Neural progenitor cell (in vitro differentiated cells): ENCODE data around the gene FERMT3. TPM values are rescaled to one million over a fixed set of nuclear protein-coding genes. Genes with fewer than 3 reads are reported as not detected.

ENCODE experiments used
- DNase-seq: peaks from one replicate; pipeline ENCODE4 v3.0.0-alpha.2; 2016; ENCODE audit warnings: low spot score
- H2AFZ ChIP-seq: fragments of 200-600 bp; sonication (generic); replicated peaks from 2 replicates; pipeline ENCODE4 v1.6.1; 2016; ENCODE audit warnings: antibody characterized with exemption
- H3F3A ChIP-seq: fragments of 200-600 bp; sonication (generic); 2 replicates; pipeline ENCODE4 v1.6.1; 2016; ENCODE audit warnings: antibody characterized with exemption, low read depth
- H3K27ac ChIP-seq: fragments of 200-600 bp; sonication (generic); 2 replicates; pipeline ENCODE4 v1.5.1; 2016; ENCODE audit warnings: mild to moderate bottlenecking
- H3K27me3 ChIP-seq: fragments of 200-600 bp; sonication (generic); 2 replicates; pipeline ENCODE4 v1.6.1; 2016; ENCODE audit warnings: mild to moderate bottlenecking, moderate library complexity
- H3K36me3 ChIP-seq: fragments of 200-600 bp; sonication (generic); 2 replicates; pipeline ENCODE4 v1.5.1; 2016
- H3K4me1 ChIP-seq: fragments of 200-600 bp; sonication (generic); 2 replicates; pipeline ENCODE4 v1.6.1; 2016; ENCODE audit warnings: mixed run types
- H3K4me2 ChIP-seq: fragments of 200-600 bp; sonication (generic); 2 replicates; pipeline ENCODE4 v1.6.1; 2016
- H3K4me3 ChIP-seq: fragments of 200-600 bp; sonication (generic); 2 replicates; pipeline ENCODE4 v1.5.1; 2016
- H3K79me2 ChIP-seq: fragments of 200-600 bp; sonication (generic); 2 replicates; pipeline ENCODE4 v1.6.1; 2016; ENCODE audit warnings: low read depth
- H3K9ac ChIP-seq: fragments of 200-600 bp; sonication (generic); 2 replicates; pipeline ENCODE4 v1.6.1; 2016
- H3K9me3 ChIP-seq: fragments of 200-600 bp; sonication (generic); 2 replicates; pipeline ENCODE4 v1.5.1; 2016; ENCODE audit warnings: low read depth
- H4K20me1 ChIP-seq: fragments of 200-600 bp; sonication (generic); 2 replicates; pipeline ENCODE4 v1.6.1; 2016; ENCODE audit warnings: low read depth
- H3K27ac Mint-ChIP-seq: 3 replicates; pipeline ENCODE4 v1.8.0; 2021; ENCODE audit warnings: mixed read lengths
- H3K27me3 Mint-ChIP-seq: 2 replicates; pipeline ENCODE4 v1.8.0; 2022; ENCODE audit warnings: low read depth, mild to moderate bottlenecking, inconsistent platforms, moderate library complexity, mixed read lengths; ENCODE audit not compliant: insufficient read depth
- H3K36me3 Mint-ChIP-seq: 3 replicates; pipeline ENCODE4 v1.8.0; 2021; ENCODE audit warnings: mixed read lengths
- H3K4me1 Mint-ChIP-seq: 3 replicates; pipeline ENCODE4 v1.8.0; 2021; ENCODE audit warnings: mixed read lengths
- H3K4me3 Mint-ChIP-seq: 3 replicates; pipeline ENCODE4 v1.8.0; 2021; ENCODE audit warnings: mild to moderate bottlenecking, moderate library complexity, mixed read lengths
- H3K9me3 Mint-ChIP-seq: 3 replicates; pipeline ENCODE4 v1.8.0; 2020; ENCODE audit warnings: mixed read lengths
- CTCF ChIP-seq: fragments of 200-600 bp; sonication (generic); IDR thresholded peaks from 2 replicates; pipeline ENCODE4 v1.5.1; 2017; ENCODE audit warnings: antibody characterized with exemption, mild to moderate bottlenecking
- EZH2 ChIP-seq: fragments of 200-600 bp; sonication (generic); IDR thresholded peaks from 2 replicates; pipeline ENCODE4 v1.6.1; 2017; ENCODE audit warnings: antibody characterized with exemption, mild to moderate bottlenecking, moderate library complexity
- EZH2phosphoT487 ChIP-seq: fragments of 200-600 bp; sonication (generic); IDR thresholded peaks from 2 replicates; pipeline ENCODE4 v1.6.1; 2017; ENCODE audit warnings: antibody characterized with exemption
- total RNA-seq: library from RNA; depleted of rRNA; stranded (reverse); fragments of >200 nt; gene quantifications from 2 replicates; pipeline ENCODE4 v1.2.3, GENCODE V29; 2015; ENCODE audit warnings: low replicate concordance

Gene FERMT3
- total RNA-seq, 1 donor from 2014 or later = not detected

- Histone ChIP-seq H3K4me1 (peaks cover 41% of the 10 kb centered on the region), H3K79me2 (peaks cover 25% of the 10 kb centered on the region), H2AFZ (no peak overlapping the region), H3K36me3 (no peaks in the 10 kb centered on the region), H3K4me2 (no peak overlapping the region), H3K27ac (no peak overlapping the region), H3F3A (peaks cover 49% of the 10 kb centered on the region), H3K27me3 (peaks cover 6% of the 10 kb centered on the region), H4K20me1 (peaks cover 29% of the 10 kb centered on the region), H3K9me3 (no peaks in the 10 kb centered on the region), H3K4me3 (no peak overlapping the region), H3K9ac (no peak overlapping the region)
- DNase-seq = no peak
- no peak overlapping the region for H3K27ac Mint-ChIP-seq
- peaks cover 45% of the 10 kb centered on the region for H3K4me1 Mint-ChIP-seq
- H3K4me3 Mint-ChIP-seq = no peak overlapping the region
- TF ChIP-seq EZH2 = no peak
- no peak for TF ChIP-seq EZH2phosphoT487
- no peak for TF ChIP-seq CTCF
- peaks cover 15% of the 10 kb centered on the region for H3K27me3 Mint-ChIP-seq
- peaks cover 3% of the 10 kb centered on the region for H3K36me3 Mint-ChIP-seq
- H3K9me3 Mint-ChIP-seq = no peaks in the 10 kb centered on the region
Measured at GRCh38 chr11:64249038-64249437, 42.5 kb downstream of the FERMT3 start.

- peak overlapping the region; percentile 89 for H3K4me3 Mint-ChIP-seq
- H3K27me3 Mint-ChIP-seq = peaks cover 15% of the 10 kb centered on the region
- H3K9me3 ChIP-seq = no peaks in the 10 kb centered on the region
- peaks cover 41% of the 10 kb centered on the region for H3K4me1 ChIP-seq
- no peak overlapping the region for H2AFZ ChIP-seq
- H3K4me2 ChIP-seq = peak overlapping the region; percentile 92
- no peak overlapping the region for H3K27ac Mint-ChIP-seq
- H4K20me1 ChIP-seq = peaks cover 33% of the 10 kb centered on the region
- H3K9ac ChIP-seq = no peak overlapping the region
- H3K36me3 ChIP-seq = no peaks in the 10 kb centered on the region
- DNase-seq = no peak
- TF ChIP-seq EZH2phosphoT487 (no peak), CTCF (no peak), EZH2 (no peak)
- H3K4me3 ChIP-seq = peak overlapping the region; percentile 80
- no peak overlapping the region for H3K27ac ChIP-seq
- peaks cover 6% of the 10 kb centered on the region for H3K27me3 ChIP-seq
- peaks cover 4% of the 10 kb centered on the region for H3K36me3 Mint-ChIP-seq
- peaks cover 25% of the 10 kb centered on the region for H3K79me2 ChIP-seq
- H3K9me3 Mint-ChIP-seq = no peaks in the 10 kb centered on the region
- H3F3A ChIP-seq = peaks cover 49% of the 10 kb centered on the region
- H3K4me1 Mint-ChIP-seq = peaks cover 45% of the 10 kb centered on the region
Measured at GRCh38 chr11:64249563-64250414, 43.3 kb downstream of the FERMT3 start.

DNA sequence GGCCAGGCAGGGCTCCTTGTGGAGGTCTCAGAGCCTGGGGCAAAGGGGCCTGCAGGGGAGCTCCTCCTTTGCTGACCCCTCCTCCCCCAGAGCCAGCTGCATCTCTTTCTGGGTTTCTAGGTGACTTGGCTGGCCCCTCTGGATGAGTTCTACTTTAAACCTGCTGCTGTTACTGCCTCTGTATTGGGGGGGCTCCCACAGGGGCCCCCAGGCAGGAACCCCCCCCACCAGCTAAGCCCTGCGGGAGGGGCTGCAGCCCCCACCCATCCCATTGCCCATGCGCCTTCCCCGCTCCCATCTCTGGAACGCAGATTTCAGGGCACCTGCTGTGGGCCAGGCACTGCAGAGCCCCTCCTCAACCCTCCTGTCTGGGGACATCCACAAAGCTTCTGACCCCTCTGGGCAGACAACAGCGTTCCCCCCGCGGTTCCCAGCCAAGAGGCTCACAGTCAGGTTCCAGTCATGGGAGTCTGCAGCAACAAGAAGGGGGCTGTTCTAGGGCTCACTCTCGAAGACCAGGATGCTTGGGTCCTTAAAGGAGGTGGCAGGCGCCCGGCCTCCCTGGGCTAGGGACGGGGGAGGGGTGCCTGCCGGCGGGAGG is 44.0 kb downstream of the FERMT3 start:
- peaks cover 45% of the 10 kb centered on the region for H3K4me1 Mint-ChIP-seq
- no peak overlapping the region for H3K9ac ChIP-seq
- peaks cover 20% of the 10 kb centered on the region for H3K79me2 ChIP-seq
- no peaks in the 10 kb centered on the region for H3K36me3 ChIP-seq
- TF ChIP-seq CTCF (no peak), EZH2phosphoT487 (no peak), EZH2 (no peak)
- H3K9me3 Mint-ChIP-seq = no peaks in the 10 kb centered on the region
- H3K27me3 ChIP-seq = peaks cover 6% of the 10 kb centered on the region
- peaks cover 39% of the 10 kb centered on the region for H3K4me1 ChIP-seq
- H3K4me2 ChIP-seq = peak overlapping the region; percentile 92
- H3K27me3 Mint-ChIP-seq = peaks cover 15% of the 10 kb centered on the region
- no peaks in the 10 kb centered on the region for H3K9me3 ChIP-seq
- peaks cover 27% of the 10 kb centered on the region for H4K20me1 ChIP-seq
- H3K36me3 Mint-ChIP-seq = peaks cover 4% of the 10 kb centered on the region
- peaks cover 49% of the 10 kb centered on the region for H3F3A ChIP-seq
- H3K4me3 ChIP-seq = peak overlapping the region; percentile 80
- peak; percentile 64 for DNase-seq
- H3K27ac ChIP-seq = no peak overlapping the region
- peak overlapping the region; percentile 76 for H3K27ac Mint-ChIP-seq
- H3K4me3 Mint-ChIP-seq = peak overlapping the region; percentile 89
- H2AFZ ChIP-seq = peak overlapping the region; percentile 81
